ENCODE results near the gene FYN.
"Not testable (repeated sequence)": the region's sequence is repeated elsewhere in the genome, so short reads cannot be mapped to it uniquely, and the experiment has no call there.

The FYN gene

DNA sequence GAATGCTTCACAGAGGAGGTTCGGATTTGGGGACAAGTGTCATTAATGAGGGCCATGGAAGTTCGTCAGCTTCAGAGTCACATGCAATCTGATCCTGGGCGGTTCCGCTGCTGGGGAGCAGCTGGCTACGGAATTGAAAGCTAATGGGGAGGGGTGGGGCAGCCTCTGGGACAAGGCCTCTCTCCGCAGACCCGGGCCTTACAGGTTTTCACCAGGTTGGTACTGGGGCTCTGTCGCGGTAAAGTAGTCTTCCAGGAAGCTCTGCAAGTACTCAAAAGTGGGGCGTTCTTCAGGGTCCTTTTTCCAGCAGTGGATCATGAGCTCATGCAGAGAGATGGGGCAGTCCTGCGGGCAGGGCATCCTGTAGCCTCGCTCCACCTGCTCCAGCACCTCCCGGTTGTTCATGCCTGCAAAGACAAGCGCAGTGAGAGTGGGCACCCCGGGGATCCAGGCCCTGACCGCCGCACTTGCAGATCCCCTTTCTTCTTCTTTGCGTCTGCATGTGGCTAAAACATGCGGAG lies 211.7 kb downstream of the FYN start:
- no peak for DNase-seq (ENCODE audit: low read depth in 2 of 2)

DNA sequence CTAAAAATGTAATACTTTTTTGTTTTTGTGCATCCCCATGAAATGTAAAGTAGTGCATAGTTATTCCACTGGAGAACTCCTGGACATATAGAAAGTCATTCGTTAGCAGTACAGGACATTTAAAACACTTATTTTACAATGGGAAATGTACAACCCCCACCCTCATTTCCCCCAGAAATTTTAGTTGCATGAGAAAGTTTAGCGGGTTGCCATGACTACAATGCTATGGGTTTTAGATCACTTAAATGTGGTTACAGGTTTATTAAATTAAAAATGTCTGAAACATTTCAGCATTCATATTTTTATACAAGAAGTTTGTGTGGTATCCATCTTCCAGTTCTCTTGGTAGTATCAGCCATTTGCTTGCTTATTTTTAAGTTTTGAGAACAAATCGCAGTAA lies 212.7 kb downstream of the FYN start:
- DNase-seq (ENCODE audit: low read depth in 2 of 2): no peak

DNA sequence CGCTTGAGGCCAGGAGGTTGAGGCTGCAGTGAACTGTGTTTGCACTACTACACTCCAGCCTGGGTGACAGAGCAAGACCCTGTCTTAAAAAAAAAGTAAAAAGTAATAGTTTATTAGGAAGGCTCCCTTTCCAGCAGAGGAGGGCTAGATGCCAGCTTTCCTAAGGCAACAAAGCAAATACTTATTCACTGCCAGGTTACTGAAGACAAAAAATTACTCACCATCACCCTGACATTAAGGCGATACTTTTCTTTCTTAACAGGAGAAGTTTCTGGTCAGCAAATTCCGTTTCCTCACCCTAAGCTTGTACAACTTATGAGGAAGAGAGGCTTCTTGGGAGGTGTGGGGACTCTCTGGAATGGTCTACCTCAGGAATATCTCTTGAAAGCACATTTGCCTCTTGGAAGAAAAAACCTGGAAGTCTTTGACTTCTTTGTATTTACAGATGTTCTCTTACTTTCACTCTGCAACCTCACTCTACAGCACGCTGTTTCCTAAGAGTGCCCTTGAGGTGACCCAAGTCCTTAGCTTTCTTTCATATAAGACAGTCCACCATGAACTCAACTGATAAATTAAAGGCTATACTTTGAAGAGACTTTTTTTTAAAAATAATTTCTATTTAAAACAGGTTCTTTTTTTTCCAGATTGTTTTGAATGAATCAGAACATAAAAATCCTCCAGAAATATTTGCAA lies 214.6 kb downstream of the FYN start:
- DNase-seq (ENCODE audit: low read depth in 2 of 2): no peak

DNA sequence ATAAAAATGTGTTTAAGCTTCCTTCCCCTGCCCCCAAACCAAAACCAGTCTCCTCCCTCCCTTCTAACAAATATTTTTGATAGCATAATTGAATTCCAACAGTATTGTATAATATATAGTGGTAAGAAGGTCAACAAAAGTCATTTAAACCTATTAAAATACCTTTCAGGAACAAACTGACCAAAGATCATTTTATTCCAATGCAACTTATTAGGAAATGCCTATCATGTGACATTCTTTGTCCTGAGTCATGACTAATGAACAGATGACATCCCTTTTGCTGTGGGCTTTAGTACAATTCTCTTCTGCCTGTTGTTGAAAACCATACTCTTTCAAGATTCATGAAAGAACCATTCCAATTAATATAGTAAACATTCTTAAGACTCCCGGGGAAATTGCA lies 216.1 kb downstream of the FYN start:
- no peak for DNase-seq (ENCODE audit: low read depth in 2 of 2)

DNA sequence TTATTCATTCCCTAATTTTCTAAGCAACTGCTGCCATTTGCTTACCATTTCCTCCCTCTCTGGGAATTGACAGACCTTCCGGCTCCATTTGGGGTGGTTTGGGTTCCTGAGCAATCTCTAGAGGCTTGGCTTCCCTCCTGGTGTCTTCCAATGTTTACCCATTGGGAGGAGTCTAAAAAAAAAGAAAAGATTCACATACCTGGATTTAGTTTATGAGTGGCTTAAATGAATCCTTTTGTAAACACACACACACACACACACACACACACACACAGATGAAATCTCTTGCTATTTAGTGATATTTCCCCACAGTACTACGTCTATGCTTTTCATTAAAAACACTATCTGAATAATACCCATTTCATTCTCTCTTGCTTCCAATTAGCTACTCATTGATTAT lies 219.3 kb downstream of the FYN start:
- DNase-seq (ENCODE audit: low read depth in 2 of 2): no peak

DNA sequence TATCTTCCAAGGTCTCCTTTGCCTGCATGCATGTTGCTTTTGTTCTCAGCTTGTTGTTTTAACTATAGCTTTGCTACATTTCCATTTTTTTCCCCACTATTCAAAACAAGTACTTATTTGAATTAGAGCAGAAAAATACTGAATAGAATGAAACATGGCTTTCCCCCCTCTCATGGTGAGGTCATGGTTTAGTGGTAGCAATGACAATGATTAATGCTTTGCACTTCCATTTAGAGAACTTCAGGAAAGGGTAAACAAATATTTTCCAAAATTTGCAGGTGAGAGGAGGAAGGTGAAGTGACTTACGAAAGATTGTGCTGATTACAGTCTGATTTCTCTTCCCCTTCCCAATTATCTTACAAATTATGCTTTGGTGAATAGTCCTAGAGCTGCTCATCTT lies 219.8 kb downstream of the FYN start:
- no peak for DNase-seq (ENCODE audit: low read depth in 2 of 2)

DNA sequence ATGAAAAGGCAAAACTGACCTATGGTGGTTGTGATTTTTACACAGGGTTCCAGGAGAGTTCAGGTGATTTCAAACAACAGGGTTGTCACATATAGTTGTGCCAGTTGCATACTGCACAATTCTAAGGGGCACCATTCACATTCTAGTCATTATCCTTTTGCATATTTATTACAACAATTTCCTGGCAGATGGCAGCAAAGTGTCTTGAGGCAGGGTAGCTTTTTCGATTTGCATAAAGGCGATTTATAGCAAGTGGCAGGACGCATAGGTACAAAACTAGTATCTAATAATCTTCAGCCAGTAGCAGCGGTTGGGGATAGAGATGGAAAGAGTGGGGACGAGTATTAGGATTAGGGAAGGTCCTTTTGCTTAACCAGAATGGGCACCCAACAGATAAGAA lies 221.1 kb downstream of the FYN start:
- no peak for DNase-seq (ENCODE audit: low read depth in 2 of 2)

DNA sequence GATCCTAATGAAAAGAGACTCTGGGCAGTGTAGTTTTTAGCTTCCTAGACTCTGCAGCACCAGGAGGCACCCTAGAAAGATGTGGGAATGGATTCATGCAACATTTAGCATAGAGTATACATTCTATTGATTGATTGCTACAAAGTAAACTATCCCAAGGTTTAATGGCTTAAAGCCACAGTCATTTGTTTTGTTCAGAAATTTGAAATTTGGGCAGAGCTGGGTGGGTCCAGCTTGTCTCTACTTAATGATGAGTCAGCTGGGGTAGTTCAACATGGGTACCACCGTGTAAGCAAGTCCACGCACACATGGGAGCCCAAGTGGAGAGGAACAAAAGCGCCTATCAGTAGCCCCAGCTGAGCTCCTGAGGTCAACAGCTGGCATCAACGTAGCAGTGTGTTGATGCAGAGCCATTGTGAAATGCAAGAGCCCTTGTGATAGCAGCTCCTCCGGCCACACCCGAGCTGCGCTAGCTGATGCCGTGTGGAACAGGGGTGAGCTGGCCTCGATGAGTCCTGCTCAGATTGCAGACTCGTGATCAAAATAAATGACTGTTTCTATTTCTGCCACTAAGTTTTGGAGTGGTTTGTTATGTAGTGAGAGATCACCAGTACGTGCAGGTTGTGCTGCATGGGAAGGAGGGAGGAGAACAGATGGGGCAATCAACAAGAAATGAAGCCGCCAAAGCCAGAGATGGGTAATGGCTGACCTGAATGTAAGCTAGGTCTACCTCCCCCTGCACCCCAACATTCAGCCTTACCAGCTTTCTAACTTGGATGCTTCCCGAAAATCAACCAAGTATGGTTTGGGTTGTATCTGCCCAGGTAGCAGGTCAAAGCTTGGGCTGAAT lies 221.8 kb downstream of the FYN start:
- DNase-seq (ENCODE audit: low read depth in 2 of 2): no peak

DNA sequence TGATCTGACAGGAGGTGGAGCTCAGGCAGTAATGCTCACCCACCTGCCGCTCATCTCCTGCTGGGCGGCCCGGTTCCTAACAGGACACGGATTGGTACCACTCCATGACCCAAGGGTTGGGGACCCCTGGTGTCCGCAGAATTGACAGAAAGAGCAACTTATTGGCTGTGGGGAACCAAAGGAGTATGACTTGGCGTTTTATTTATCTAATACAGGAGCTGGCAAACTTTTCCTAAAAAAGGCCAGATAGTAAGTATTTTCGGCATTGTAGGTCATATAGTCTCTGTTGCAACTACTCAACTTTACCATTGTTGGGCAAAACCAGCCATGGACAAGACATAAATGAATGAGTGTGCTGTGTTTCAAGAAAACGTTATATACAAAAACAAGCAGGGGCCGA lies 223.2 kb downstream of the FYN start:
- no peak for DNase-seq (ENCODE audit: low read depth in 2 of 2)

DNA sequence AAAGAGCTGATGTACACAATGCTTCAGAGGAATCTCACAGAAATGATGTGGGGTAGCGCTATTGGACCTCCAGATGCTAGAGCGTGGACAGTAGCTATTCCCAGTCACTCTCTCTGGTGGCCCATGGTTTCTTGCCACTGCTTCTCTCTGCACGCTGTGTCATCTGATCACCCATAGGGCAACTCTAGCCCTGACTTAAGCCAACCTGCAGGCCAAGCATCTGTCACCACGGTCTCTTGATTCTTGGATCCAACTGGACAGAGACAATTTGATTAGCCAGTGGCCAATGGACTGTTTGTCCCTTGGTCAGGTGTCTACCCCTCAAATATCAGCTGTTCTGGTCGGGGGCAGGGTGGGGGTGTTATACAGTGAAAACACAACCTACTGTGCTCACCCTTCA lies 225.2 kb downstream of the FYN start:
- no peak for DNase-seq (ENCODE audit: low read depth in 2 of 2)

DNA sequence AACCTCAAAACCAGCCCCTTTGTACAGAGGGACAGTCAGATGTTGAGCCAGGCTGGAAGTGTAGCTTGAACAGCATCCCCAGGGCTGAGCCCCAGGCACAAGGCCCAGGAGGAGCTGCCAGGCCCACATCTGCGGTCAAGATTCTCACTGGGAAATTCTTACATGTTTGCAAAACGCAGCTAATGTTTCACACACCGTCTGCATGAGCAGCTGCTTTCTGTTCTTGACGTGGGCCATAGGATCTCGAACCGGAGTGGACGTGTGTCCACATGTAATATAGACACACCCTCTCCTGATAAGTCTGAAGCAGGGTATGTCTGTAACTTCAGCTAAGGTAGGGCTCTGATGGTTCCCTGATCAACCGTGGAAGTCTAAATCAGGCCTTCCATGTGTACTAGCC lies 226.3 kb downstream of the FYN start:
- DNase-seq (ENCODE audit: low read depth in 2 of 2): no peak

DNA sequence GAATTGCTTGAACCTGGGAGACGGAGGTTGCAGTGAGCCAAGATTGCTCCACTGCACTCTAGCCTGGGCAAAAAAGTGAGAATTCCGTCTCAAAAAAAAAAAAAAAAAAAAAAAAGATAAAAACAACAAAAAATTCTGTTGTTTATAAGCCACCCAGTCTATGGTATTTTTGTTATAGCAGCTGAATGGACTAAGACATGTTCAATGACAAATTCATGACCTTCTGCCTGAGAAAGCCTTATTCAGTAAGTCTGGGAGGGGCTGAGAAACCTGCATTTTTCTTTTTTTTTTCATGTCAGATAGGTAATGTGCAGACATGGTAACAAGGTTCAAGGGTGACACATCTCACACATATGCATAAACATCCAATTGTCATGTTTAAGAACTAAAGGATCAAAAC lies 227.2 kb downstream of the FYN start:
- DNase-seq (ENCODE audit: low read depth in 2 of 2): no peak

DNA sequence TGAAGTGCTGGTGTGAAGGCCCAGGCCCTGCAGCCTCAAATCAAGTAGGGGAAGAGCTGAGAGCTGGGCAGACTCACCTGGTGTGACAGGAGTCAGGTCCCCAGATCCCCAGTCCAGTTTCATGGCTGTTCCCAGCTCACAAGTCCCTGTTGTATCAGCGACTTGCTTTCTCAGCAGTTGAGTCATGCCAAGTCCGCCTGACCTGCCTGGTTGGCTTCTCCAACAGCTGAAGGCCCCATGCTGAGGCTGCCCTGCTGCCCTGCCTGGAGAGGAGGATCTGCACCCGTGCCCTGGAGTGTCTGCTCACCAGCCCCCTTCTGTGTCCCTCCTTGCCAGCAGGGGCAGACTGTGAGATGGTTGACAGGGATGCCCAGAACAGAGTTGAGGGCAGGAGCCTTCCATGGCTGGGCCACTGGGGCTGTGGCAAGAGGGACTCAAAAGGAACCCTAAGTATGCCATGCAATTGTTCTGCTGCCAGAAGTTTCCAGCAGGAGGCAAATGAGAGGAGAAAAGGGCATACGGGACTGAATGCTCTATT lies 228.3 kb downstream of the FYN start:
- no peak for DNase-seq (ENCODE audit: low read depth in 2 of 2)

DNA sequence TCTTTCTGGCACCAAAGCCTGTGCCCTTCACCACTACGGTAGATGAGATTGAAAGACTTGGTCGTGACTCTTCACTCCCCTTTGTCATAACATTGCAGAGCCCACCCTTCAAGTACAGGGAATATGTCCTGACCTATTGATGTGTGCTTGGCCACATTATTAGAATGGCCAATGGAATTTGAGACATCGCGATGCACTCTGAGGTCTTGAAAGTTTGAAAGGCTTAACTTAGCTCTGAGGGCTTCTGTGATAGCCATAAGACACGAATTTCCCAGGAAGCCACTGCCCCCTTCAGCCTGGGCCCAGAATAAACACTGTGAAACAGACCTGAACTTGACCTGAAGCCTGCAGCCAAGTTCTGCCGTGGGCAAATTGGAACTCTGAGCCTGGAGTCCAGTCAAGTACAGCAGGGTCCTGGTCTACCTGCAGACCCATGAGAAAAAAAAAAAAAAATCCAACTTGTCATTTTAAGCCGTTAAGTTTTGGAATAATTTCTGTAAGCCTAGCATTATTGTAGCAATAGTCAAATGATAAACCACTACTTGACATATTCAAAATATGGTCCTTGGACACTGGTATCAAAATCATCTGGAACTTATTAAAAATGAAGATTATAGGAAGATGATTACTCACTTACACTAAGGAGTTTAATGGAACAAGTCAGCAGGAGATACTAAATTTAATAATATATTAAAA lies 230.6 kb downstream of the FYN start:
- DNase-seq (ENCODE audit: low read depth in 2 of 2): no peak

DNA sequence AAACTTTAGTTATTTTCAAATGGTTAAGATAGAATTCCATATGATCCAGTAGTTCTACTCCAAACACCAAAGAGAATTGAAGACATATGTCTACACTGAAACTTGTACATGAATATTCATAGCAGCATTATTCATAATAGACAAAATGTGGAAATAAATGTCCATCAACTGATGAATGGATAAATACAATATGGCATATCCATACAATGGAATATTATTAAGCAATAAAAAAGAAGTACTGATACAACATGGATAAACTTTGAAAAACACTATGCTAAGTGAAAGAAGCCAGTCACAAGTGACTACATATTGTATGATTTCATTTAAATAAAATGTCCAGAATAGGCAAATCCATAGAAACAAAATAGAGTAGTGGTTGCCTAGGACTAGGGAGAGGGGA lies 234.0 kb downstream of the FYN start:
- no peak for DNase-seq (ENCODE audit: low read depth in 2 of 2)

DNA sequence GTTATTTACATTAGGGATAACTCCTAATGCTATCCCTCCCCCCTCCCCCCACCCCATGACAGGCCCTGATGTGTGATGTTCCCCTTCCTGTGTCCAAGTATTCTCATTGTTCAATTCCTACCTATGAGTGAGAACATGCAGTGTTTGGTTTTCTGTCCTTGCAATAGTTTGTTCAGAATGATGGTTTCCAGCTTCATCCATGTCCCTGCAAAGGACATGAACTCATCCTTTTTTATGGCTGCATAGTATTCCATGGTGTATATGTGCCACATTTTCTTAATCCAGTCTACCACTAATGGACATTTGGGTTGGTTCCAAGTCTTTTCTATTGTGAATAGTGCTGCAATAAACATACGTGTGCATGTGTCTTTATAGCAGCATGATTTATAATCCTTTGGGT lies 238.3 kb downstream of the FYN start:
- DNase-seq (ENCODE audit: low read depth in 2 of 2): not testable (repeated sequence)

DNA sequence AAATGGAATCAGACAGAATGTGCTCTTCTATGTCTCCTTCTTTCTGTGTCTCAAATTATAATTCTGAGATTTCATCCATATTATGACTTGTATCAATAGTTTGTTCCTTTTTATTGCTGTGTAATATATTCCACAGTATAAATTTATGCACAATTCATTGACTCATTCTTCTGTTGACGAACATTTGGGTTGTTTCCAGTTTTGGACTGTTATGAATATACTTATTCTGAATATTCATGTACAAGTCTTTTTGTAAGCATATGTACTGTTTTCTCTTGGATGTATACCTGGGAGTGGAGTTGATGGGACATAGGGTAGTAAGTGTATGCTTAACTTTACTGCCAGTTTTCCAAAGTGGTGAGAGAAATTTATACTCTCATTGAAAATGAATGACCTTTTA lies 239.4 kb downstream of the FYN start:
- DNase-seq (ENCODE audit: low read depth in 2 of 2): no peak

DNA sequence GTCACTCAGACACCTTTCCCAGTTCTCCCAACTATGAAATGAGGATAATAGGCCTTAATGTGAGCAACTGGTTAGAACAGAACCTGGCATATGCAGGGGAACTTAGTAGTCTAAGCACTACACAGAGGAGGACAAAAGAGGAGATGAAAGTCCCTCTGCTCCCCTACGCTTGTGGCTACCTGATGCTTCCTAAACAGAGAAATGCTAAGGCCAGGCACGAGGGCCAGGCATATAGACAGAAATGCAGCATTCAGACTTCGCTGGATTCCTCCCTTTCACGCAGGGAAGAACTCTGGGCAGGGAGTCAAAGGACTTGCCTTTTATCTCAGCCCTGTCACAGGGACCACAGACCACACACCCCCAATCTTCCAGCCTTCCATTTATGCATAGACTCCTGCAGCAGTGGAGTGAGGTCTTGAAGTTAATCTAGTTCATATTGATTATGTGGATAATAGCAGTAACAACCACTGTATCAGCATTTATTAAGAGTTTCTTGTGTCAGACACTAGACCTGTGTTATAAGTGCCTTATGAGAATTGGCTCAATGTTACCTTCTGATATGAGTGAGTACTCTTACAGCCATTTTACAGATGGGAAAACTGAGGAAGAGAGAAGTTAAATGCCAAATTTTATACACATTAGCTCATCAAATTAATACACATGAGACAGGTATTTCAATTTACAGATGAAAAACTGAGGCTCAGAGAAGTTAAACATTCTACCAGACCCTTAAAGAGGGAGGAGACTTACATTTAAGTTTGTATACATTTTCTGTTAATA lies 240.6 kb downstream of the FYN start:
- DNase-seq (ENCODE audit: low read depth in 2 of 2): no peak

DNA sequence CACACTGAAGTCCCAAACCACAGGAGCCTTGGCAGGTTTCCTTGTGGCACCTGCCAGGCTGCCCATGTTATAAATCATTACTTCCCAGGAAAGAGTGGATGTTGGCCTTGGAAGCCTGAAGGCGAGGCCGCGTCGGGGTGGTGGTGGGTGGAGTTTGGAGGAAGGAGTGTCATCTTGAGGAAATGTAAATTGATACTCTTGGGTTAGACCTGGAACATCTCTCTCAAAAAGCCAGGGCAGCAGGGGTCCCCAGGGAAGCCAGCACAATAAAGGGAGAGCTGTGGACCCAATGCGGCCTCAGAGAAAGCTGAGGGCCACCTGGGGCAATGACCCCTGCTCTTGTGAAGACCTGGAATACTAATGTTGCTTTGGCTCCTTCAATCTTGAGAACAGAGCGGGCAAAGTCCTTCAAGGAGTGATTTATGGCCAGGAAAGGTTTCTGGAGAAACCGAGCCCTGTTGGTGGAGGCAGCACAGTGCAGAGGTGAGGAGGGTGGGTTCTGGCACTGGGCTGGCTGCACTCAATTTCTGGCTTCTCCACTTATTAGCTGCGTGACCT lies 241.3 kb downstream of the FYN start:
- no peak for DNase-seq (ENCODE audit: low read depth in 2 of 2)

DNA sequence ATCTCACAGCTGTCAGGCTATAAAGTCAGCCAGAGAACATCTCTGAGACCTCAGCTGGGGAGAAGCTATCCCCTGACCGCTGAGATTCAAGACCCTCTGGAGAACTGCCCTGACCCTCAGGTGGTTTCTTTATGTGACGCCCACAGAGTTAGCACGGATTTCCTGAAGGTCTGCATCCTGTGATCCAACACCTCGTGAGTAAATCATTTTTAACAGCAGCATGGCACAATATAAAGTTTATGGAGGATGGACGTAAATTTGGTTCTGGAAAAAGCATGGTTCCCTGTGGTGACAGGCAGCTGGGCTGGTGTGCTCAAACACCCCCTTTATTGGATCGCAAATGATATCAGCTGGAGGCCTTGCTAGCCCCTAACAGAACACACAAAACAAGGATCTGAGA lies 242.2 kb downstream of the FYN start:
- no peak for DNase-seq (ENCODE audit: low read depth in 2 of 2)

DNA sequence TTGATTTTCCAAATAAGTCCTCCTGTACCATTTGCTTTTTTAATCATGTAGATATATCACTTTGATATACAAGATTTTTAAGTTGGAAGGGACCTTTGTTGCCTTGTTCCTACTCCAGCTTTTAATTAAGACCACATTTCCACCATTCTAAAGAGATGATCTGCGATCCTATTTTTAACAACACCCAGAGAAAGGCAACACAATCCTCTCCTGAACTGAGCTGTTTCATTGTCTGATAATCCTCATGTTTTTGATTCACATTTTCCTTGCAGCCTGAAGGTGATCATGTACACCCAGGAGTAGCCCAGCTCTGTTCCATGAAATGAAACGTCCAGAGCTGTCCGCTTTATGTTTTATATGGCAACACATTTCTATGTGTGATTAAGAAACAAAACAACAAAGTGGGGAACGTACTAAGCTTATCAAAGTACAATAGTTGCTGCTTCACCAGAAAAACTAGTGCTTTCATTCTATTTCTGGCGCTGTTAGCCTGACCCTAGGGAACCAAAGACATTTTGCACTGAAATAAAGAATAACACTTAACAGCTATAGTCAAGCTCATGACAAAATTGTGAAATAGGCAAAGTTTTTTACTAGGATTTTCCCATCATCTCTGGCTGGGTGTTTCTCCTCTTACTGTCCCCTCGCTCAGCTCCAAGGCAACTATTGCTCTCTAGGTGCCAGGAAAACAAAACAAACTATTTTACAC lies 245.0 kb downstream of the FYN start:
- no peak for DNase-seq (ENCODE audit: low read depth in 2 of 2)

Measured in activated CD4-positive, alpha-beta T cell treated with anti-CD3 and anti-CD28 coated beads for 24 hours (primary cell).